MCF 10A (cell line): ENCODE results near the gene FCGR2B. TPM values are rescaled to one million over a fixed set of nuclear protein-coding genes. Genes with fewer than 3 reads are reported as not detected.
"Not testable (repeated sequence)": the region's sequence is repeated elsewhere in the genome, so short reads cannot be mapped to it uniquely, and the experiment has no call there.

Experiments used
- BruUV-seq: library from RNA; stranded (reverse); fragments of 400-500 nt; replicated peaks from 2 replicates; lab custom pipeline; 2021; lab: Mats Ljungman, UMichigan
- CTCF ChIA-PET: fragments of 300-600 bp; sonication (Branson Sonifier 250); formaldehyde crosslinking; extraction: SDS; loops from one replicate; lab custom pipeline; 2021; ENCODE audit warnings: antibody characterized with exemption, inconsistent platforms; lab: Yijun Ruan, JAX
- POLR2A ChIA-PET: fragments of 300-600, 350-650 bp; sonication (Branson Sonifier 250); formaldehyde crosslinking; extraction: SDS; loops from one replicate; lab custom pipeline; 2020; ENCODE audit warnings: antibody characterized with exemption, inconsistent platforms; lab: Yijun Ruan, JAX
- DNase-seq: peaks from one replicate; pipeline ENCODE4 v3.0.0-alpha.2; 2018; ENCODE audit not compliant: unreplicated experiment
- H3K27ac Mint-ChIP-seq: one replicate; pipeline ENCODE4 v1.8.0; 2022; ENCODE audit warnings: mild to moderate bottlenecking, low read depth, mixed read lengths; ENCODE audit not compliant: unreplicated experiment
- H3K27me3 Mint-ChIP-seq: one replicate; pipeline ENCODE4 v1.8.0; 2022; ENCODE audit warnings: mixed read lengths; ENCODE audit not compliant: insufficient read depth, unreplicated experiment
- H3K36me3 Mint-ChIP-seq: one replicate; pipeline ENCODE4 v1.8.0; 2022; ENCODE audit warnings: mild to moderate bottlenecking, moderate library complexity, mixed read lengths; ENCODE audit not compliant: insufficient read depth, unreplicated experiment
- H3K4me1 Mint-ChIP-seq: one replicate; pipeline ENCODE4 v1.8.0; 2022; ENCODE audit warnings: mixed read lengths; ENCODE audit not compliant: insufficient read depth, unreplicated experiment
- H3K4me3 Mint-ChIP-seq: one replicate; pipeline ENCODE4 v1.8.0; 2022; ENCODE audit warnings: mild to moderate bottlenecking, moderate library complexity, mixed read lengths; ENCODE audit not compliant: unreplicated experiment
- H3K9me3 Mint-ChIP-seq: one replicate; pipeline ENCODE4 v1.8.0; 2022; ENCODE audit warnings: mixed read lengths; ENCODE audit not compliant: unreplicated experiment
- intact Hi-C: fragments of 100-400 bp; cut with micrococcal nuclease; formaldehyde crosslinking; loops from 2 replicates; pipeline ENCODE4 v1.14.1; 2022
- total RNA-seq: library from RNA; stranded (reverse); gene quantifications from 2 replicates; pipeline ENCODE4 v1.2.3, GENCODE V29; 2022

The FCGR2B gene
- total RNA-seq, 1 experiment from 2014 or later: not detected

DNA sequence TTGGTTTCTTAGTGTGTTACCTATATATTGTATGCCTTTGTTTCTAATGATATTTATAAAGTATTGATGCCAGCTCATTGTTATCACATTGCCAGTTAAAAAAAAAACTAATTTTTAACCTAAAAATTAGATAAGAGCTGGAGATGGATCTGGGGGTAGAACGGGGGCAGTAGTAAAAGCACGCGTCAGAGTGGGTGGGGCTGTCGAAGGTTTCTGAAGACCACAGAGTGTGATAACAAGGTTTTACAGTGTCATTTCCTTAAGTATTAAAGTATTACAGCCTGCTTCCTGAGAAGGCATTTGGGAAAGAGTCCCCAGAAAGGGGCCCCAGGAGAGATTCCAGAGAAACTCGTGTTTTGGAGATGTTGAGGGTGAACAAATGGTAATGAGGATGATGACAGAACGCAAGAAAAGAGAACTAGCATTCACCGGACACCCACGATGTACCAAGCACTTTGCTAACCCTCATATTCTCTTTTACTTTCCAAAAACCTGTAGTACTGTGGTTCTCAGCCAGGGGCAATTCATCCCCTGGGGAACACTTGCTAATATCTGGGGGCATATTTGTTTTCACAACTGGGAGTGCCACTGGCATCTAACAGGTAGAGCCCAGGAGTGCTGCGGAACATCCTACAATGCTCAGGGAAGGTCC, 1.2 kb upstream of the FCGR2B start:
- intact Hi-C loops, POLR2A ChIA-PET, H3K36me3 Mint-ChIP-seq, BruUV-seq, H3K4me1 Mint-ChIP-seq, H3K4me3 Mint-ChIP-seq, CTCF ChIA-PET, H3K27ac Mint-ChIP-seq, DNase-seq, H3K9me3 Mint-ChIP-seq, H3K27me3 Mint-ChIP-seq: not testable (repeated sequence)

DNA sequence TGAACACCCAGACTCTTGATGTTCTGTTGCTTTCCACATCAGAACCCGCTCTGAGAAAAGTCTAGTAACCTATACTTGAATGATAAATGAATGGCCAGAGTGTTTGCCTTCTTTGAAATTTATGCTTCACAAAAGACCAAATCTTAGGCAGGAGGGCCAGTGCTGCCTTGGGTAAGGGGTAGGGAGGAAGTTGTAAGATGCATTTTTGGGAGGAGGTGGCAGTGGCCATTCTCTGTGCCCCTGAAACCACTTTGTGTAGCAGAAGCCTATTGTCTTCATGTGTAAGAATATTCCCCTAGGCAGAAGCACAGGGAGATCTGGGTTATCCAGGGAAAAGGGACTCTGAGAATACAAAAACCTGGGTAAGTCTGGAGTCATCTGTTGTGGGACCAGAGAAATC, 626 bp downstream of the FCGR2B start:
- intact Hi-C loops, H3K27ac Mint-ChIP-seq, H3K9me3 Mint-ChIP-seq, H3K4me1 Mint-ChIP-seq, H3K4me3 Mint-ChIP-seq, H3K36me3 Mint-ChIP-seq, DNase-seq, H3K27me3 Mint-ChIP-seq, CTCF ChIA-PET, POLR2A ChIA-PET, BruUV-seq: not testable (repeated sequence)

DNA sequence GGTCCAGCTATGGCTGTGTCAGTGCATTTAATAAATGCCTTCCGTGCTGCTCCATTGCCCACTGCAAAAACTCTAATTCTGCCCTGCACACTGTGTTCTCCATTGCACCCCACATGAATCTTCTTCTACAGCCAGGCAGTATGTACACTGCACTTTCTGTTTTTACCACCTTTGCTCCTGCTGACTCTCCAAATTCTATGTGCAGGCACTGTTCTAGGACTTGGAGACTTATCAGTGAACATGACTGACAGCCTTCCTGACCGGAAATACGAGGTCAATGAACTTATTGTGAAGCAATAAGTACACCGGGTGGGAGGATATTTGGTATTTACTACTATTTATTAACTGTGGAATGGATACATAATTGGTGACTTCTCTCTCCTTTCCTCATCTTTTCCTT, 1.7 kb downstream of the FCGR2B start:
- BruUV-seq, H3K9me3 Mint-ChIP-seq, intact Hi-C loops, H3K4me3 Mint-ChIP-seq, POLR2A ChIA-PET, H3K27me3 Mint-ChIP-seq, H3K36me3 Mint-ChIP-seq, DNase-seq, H3K27ac Mint-ChIP-seq, H3K4me1 Mint-ChIP-seq, CTCF ChIA-PET: not testable (repeated sequence)

DNA sequence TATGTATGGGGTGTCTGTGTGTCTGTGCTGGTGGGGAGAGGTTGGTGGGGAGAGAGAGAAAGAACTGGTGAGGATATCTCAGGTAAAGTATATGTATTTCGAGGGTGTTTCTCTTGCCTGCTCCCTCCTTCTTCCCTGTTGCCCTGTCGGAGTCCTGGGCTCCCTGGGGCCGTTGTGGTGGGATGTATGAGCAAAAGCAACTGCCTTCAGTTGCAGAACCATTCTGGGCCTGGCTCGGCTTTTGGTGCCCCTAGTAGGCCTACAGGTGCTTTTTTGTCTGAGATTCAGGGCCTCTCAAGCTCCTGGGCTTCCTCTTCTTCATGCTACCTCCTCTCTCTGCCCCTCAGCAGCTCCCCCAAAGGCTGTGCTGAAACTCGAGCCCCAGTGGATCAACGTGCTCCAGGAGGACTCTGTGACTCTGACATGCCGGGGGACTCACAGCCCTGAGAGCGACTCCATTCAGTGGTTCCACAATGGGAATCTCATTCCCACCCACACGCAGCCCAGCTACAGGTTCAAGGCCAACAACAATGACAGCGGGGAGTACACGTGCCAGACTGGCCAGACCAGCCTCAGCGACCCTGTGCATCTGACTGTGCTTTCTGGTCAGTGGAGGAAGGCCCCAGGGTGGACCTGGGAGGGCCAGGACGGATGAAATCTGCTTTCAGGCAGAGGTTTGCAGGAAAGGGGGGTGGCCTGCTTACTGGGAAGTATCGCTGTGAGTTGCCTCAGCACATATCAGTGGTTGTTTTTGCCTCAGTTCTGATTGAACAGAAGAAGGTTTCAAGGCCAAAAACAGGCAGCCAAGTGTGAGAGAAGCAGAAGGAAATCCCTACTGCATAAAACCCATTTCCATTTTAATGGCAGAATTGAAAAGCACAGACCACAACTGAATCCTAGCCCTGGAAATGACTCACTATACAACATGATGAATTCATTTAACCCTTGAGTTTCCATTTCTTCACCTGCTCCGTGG, 8.4 kb downstream of the FCGR2B start:
- H3K36me3 Mint-ChIP-seq, BruUV-seq, intact Hi-C loops: not testable (repeated sequence)

DNA sequence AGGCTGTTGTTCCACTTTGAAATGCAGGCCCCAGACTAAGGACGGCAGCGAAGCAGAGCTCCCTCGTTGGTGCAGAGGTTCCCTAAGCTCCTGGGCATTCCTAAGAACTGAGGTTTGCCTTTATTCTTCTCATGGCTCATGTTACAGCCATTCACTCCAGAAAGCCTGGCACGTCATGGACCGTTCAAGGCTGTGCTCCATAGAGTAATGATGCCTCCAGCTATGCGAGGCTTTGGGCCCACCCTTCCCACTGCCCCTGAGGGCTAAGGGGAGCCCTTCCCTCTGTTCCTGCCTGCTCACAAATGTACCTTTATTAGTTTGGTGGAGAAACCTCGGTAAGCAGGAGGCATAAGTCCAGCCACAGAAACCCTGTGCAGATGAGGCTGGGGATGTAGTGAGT, 10.5 kb downstream of the FCGR2B start:
- H3K27ac Mint-ChIP-seq, CTCF ChIA-PET, intact Hi-C loops, H3K9me3 Mint-ChIP-seq, H3K27me3 Mint-ChIP-seq, BruUV-seq, H3K4me1 Mint-ChIP-seq, H3K36me3 Mint-ChIP-seq, H3K4me3 Mint-ChIP-seq, POLR2A ChIA-PET, DNase-seq: not testable (repeated sequence)

More for the DNA sequence above, 8.4 kb downstream of the FCGR2B start:
- H3K4me3 Mint-ChIP-seq, H3K27me3 Mint-ChIP-seq, CTCF ChIA-PET, DNase-seq, H3K4me1 Mint-ChIP-seq, H3K9me3 Mint-ChIP-seq, H3K27ac Mint-ChIP-seq: not testable (repeated sequence)
- POLR2A ChIA-PET: interaction anchor here (1.2 kb wide), 1 partner anchor 18 kb away, joined by 3 read pairs; no protein-coding TSS in a partner anchor

DNA sequence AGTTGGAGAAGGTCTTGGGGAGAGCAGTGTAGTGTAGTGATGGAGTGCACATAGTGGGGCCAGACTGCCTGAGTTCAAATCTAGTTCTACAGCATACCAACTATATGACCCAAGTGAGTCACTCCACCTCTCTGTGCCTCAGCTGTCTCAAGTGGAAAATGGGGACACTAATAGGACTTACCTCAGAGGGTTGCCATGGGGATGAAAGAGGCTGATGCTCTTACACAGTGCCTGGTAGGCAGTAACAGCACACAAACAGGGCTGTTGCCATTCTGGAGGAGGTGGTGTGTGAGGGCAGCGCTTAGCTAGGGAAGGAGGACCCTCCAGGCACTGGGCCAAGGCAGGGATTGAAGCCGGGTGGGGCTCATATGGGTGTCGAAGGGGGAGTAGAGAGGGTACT, 11.5 kb downstream of the FCGR2B start:
- not testable (repeated sequence) for H3K27ac Mint-ChIP-seq

DNA sequence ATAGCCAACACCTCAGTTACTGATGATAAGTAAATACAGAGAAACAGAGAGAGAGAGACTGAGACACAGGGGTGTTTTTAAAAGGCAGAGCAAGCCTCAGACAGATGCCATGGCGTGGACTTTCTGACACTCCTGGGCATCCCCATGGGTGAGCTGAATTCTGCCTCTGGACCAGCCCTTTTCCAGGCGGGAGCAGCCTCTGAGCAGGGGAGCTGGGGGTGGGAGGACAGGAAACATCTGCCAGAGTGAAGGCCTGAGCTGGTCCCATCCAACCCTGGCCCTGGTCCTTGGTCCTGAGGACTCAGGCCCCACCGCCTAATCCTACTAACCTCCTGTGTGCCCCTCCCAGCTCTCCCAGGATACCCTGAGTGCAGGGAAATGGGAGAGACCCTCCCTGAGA, 12.0 kb downstream of the FCGR2B start:
- POLR2A ChIA-PET, H3K36me3 Mint-ChIP-seq, H3K27ac Mint-ChIP-seq, H3K4me3 Mint-ChIP-seq, intact Hi-C loops, DNase-seq, CTCF ChIA-PET, H3K9me3 Mint-ChIP-seq, H3K4me1 Mint-ChIP-seq, H3K27me3 Mint-ChIP-seq, BruUV-seq: not testable (repeated sequence)

More for the DNA sequence above, 11.5 kb downstream of the FCGR2B start:
- POLR2A ChIA-PET, DNase-seq, H3K9me3 Mint-ChIP-seq, intact Hi-C loops, H3K27me3 Mint-ChIP-seq, H3K36me3 Mint-ChIP-seq, H3K4me3 Mint-ChIP-seq, CTCF ChIA-PET, H3K4me1 Mint-ChIP-seq, BruUV-seq: not testable (repeated sequence)
